ENCODE measurements around the gene TRPM2. TPM values are rescaled to one million over a fixed set of nuclear protein-coding genes. Genes with fewer than 3 reads are reported as not detected.
"Not testable (repeated sequence)": the region's sequence is repeated elsewhere in the genome, so short reads cannot be mapped to it uniquely, and the experiment has no call there.

The TRPM2 gene
- total RNA-seq, 1 donor from 2014 or later: 2.9 TPM

- DNase-seq (ENCODE audit: low spot score): no peak
Measured at GRCh38 chr21:44395260-44395659, 41.8 kb downstream of the TRPM2 start.

- DNase-seq (ENCODE audit: low spot score): not testable (repeated sequence)
Measured at GRCh38 chr21:44396803-44397202, 43.4 kb downstream of the TRPM2 start.

- no peak for DNase-seq (ENCODE audit: low spot score)
Measured at GRCh38 chr21:44397431-44398031, 44.1 kb downstream of the TRPM2 start.

- DNase-seq (ENCODE audit: low spot score): no peak
Measured at GRCh38 chr21:44398499-44398898, 45.1 kb downstream of the TRPM2 start.

- DNase-seq (ENCODE audit: low spot score): no peak
Measured at GRCh38 chr21:44399151-44399954, 45.9 kb downstream of the TRPM2 start.

- no peak for DNase-seq (ENCODE audit: low spot score)
Measured at GRCh38 chr21:44399955-44400790, 46.8 kb downstream of the TRPM2 start.

- DNase-seq (ENCODE audit: low spot score): no peak
Measured at GRCh38 chr21:44400791-44401385, 47.5 kb downstream of the TRPM2 start.

- no peak for DNase-seq (ENCODE audit: low spot score)
Measured at GRCh38 chr21:44401386-44402160, 48.2 kb downstream of the TRPM2 start.

- no peak for DNase-seq (ENCODE audit: low spot score)
Measured at GRCh38 chr21:44402323-44403105, 49.1 kb downstream of the TRPM2 start.

GRCh38 chr21:44403106-44404020, 49.9 kb downstream of the TRPM2 start:
- no peak for DNase-seq (ENCODE audit: low spot score)

- DNase-seq (ENCODE audit: low spot score): not testable (repeated sequence)
Measured at GRCh38 chr21:44404482-44404881, 51.1 kb downstream of the TRPM2 start.

- DNase-seq (ENCODE audit: low spot score): no peak
Measured at GRCh38 chr21:44405091-44405947, 51.9 kb downstream of the TRPM2 start.

GRCh38 chr21:44405948-44406872, 52.8 kb downstream of the TRPM2 start:
- no peak for DNase-seq (ENCODE audit: low spot score)

- no peak for DNase-seq (ENCODE audit: low spot score)
Measured at GRCh38 chr21:44406953-44407352, 53.5 kb downstream of the TRPM2 start.

- DNase-seq (ENCODE audit: low spot score): no peak
Measured at GRCh38 chr21:44407493-44407892, 54.1 kb downstream of the TRPM2 start.

GRCh38 chr21:44408226-44408625, 54.8 kb downstream of the TRPM2 start:
- DNase-seq (ENCODE audit: low spot score): no peak
